Measurements from ENCODE around the gene HDDC3. TPM values are rescaled to one million over a fixed set of nuclear protein-coding genes. Genes with fewer than 3 reads are reported as not detected.
"Not testable (repeated sequence)": the region's sequence is repeated elsewhere in the genome, so short reads cannot be mapped to it uniquely, and the experiment has no call there.

Gene HDDC3
- total RNA-seq, 1 donor from 2014 or later, result 20.9 TPM

DNA sequence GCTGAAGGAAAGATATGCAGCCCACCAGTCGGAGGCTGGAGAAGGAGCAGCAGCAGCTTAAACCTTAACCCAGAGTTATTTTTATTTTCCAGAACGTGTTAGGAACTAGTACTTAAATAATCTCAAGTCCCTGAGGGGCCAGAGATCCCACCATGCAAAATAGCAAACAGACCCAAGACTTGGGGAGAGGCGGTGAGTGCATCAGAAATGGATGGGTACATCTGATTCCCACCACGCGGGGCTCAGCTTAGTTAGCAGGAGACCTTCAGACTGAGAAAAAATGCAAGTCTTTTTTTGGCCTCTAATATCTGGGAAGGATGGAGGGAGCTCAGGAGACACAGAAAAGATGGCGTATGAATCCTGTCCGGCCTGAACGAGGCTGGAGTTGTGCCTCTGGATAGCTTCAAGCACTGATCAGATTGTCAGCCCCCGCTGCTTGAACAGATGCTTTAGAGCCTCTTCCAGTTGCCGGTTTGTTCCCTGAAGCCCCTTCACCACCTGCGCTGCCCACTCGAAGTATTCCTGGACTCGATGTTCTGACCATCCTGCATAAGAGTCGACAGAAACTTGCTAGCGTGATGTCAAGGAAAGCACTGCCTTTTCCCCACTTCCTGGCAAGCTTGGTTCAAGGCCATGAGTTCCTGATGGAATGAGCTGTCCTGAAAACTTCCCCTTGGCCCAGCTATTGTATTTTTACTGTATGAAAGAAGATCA, 1.3 kb downstream of the HDDC3 start:
- no peak for DNase-seq (ENCODE audit: low spot score)

DNA sequence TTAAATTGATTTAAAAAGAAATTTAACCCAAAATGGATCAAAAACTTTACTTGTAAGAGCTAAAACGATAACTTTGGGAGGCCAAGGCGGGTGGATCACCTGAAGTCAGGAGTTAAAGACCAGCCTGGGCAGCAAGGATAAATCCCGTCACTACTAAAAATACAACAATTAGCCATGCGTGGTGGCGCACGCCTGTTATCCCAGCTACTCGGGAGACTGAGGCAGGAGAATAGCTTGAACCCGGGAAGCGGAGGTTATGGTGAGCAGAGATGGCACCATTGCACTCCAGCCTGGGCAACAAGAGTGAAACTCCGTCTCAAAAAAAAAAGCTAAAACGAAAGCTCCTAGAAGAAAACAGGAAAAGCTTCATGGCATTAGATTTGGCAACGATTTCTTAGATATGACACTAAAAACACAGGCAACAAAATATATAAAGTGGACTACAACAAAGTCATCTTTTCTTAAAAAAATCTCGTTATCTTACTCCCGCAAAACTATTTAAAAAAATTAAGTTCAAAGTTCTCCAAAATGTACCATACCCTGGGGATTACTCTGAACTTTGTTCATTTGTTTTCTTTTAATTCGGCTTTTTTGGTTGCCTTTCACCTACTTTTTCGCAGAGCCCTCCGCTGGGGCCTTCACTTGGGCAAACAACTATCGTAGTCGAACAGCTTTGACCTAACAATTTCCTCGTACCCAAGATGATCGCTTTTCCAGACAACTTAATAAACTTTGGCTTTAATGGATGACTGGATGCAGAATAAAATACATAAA, 2.9 kb downstream of the HDDC3 start:
- DNase-seq (ENCODE audit: low spot score), result no peak

DNA sequence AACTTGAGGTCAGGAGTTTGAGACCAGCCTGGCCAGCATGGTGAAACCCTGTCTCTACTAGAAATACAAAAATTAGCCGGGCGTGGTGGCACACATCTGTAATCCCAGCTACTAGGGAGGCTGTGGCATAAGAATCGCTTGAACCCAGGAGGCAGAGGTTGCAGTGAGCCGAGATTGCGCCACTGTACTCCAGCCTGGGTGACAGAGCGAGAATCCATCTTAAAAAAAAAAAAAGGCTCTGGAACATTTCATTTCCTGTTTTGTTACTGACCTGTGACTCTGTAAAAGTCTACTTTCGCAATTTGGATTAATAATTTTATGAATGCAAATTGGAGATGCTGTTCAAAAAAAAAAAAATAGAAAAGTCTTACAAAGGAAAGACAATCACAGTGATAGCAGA, 4.2 kb downstream of the HDDC3 start:
- not testable (repeated sequence) for DNase-seq (ENCODE audit: low spot score)

DNA sequence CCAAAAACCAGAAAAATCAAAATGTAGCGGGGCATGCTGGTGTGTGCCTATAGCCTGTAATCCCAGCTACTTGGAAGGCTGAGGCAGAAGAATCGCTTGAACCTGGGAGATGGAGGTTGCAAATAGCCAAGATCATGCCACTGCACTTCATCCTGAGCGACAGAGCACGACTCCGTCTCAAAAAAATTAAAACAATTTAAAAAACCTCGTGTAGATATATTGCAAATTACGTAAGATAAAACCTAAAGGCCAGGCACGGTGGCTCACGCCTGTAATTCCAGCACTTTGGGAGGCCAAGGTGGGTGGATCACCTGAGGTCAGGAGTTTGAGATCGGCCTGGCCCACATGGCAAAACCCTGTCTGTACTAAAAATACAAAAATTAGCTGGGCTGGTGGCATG, 5.6 kb downstream of the HDDC3 start:
- not testable (repeated sequence) for DNase-seq (ENCODE audit: low spot score)

GRCh38 chr15:90924375-90924774, 8.0 kb downstream of the HDDC3 start:
- no peak for DNase-seq (ENCODE audit: low spot score)

- not testable (repeated sequence) for DNase-seq (ENCODE audit: low spot score)
These were observed 9.5 kb downstream of the HDDC3 start for GRCh38 chr15:90922712-90923322.

GRCh38 chr15:90921887-90922286, 10.5 kb downstream of the HDDC3 start:
- no peak for DNase-seq (ENCODE audit: low spot score)

- DNase-seq (ENCODE audit: low spot score), result no peak
These were observed 13.5 kb downstream of the HDDC3 start for GRCh38 chr15:90918835-90919234.

- DNase-seq (ENCODE audit: low spot score), result no peak
These were observed 14.1 kb downstream of the HDDC3 start for GRCh38 chr15:90918034-90918788.

DNA sequence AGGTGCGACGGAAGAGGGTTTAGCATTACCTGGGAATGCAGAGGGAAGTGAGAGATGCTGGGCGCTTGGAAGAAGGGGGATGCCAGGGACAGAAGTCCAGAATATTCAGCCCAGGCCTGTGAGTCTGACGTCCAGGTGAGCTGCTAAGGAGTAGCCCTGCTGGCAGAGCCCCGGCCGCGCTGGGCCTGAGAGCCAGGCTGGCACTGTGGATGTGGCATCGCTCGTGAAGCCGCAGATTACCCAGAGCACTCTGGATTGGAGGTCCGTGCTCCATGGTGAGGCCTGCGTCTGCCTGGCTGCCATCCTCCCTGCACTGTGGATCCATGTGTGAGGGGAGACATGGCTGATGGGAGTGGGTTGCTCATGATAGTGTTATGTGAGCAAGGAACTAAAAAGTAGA, 14.8 kb downstream of the HDDC3 start:
- DNase-seq (ENCODE audit: low spot score), result no peak

GRCh38 chr15:90916461-90916860, 15.9 kb downstream of the HDDC3 start:
- no peak for DNase-seq (ENCODE audit: low spot score)

DNA sequence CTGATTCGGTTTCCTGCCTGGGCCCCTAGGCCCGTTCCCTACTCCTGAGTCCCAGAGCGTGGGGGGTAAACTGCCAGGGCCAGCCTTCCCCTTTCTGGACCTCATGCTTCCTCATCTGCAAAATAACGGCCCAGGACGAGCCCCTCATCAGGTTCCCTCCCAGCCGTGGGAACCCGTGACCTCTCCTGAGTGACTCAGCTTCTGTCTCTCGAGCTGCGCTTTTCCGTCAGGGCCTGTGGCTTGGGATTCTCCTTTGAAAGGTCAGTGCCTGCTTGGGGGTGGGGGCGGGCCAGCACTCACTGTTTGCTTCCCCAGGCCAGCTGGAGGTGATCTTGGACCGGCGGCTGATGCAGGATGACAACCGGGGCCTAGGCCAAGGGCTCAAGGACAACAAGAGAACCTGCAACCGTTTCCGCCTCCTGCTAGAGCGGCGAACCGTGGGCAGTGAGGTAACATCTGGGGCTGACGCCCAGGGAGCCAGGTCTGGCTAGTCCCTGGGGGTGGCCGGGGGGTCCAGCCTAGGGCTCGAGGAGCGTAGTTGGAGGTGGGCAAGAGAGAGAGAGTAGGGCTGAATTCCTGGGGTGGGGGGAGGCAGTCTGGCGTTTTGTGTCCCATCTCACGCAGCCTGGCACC, 16.4 kb downstream of the HDDC3 start:
- peak; percentile 45 for DNase-seq (ENCODE audit: low spot score)

DNA sequence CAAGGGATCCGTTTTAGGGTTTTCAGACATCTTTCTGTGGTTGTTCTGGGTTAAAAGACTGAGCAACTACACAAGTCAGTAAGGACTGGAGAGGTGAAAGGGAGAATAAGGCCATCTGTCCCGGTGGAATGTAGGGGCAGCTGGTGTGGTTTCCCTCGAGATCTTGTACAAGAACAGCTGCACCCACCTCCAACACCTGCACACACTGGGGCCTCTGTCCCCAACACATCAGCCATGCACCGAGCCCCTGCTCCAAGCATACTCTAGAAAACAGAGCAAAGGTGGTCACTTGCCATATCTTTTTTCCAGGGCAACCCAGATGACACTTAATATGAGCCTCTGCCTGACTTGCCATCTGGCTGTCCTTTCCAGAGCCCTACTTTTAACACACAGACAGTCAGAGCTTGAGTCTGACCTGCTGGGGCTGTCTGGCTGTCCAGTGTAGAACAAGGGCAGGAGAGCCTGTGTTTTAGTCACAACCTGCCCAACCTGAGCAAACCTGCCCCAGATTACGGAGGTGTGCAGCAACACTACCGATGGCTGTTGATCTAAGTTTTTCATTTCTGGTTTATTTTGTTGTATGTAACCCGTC, 17.0 kb downstream of the HDDC3 start:
- DNase-seq (ENCODE audit: low spot score), result no peak

- DNase-seq (ENCODE audit: low spot score), result no peak
These were observed 17.9 kb downstream of the HDDC3 start for GRCh38 chr15:90914305-90915080.

DNA sequence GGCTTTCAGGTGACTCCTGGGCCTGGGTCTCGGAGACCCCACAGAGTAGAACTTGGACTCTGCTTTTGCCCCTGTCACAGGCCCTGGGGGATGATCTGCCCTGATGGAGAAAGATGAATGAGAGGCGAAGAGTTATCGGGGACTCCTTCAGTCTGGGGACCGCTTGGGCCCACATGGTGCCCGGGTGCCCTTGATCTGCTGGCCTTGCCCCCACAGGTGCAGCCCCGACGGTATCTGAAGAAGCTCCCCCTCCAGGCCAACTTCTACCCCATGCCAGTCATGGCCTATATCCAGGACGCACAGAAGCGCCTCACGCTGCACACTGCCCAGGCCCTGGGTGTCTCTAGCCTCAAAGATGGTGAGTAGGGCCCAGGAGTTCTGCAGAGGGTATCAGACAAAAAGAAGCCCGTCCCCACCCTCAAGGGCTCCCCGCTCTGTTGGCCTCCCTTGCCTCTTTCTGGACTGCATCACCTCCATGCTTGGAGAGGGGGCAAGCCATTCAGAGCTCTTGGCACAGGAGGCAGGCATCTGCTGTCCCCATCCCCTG, 18.9 kb downstream of the HDDC3 start:
- DNase-seq (ENCODE audit: low spot score), result no peak

GRCh38 chr15:90912770-90913075, 19.6 kb downstream of the HDDC3 start:
- DNase-seq (ENCODE audit: low spot score), result no peak

- DNase-seq (ENCODE audit: low spot score), result no peak
These were observed 20.2 kb downstream of the HDDC3 start for GRCh38 chr15:90911906-90912769.

GRCh38 chr15:90911302-90911623, 21.1 kb downstream of the HDDC3 start:
- DNase-seq (ENCODE audit: low spot score), result no peak
